ENCODE results near the gene SLC7A6.

Gene SLC7A6

DNA sequence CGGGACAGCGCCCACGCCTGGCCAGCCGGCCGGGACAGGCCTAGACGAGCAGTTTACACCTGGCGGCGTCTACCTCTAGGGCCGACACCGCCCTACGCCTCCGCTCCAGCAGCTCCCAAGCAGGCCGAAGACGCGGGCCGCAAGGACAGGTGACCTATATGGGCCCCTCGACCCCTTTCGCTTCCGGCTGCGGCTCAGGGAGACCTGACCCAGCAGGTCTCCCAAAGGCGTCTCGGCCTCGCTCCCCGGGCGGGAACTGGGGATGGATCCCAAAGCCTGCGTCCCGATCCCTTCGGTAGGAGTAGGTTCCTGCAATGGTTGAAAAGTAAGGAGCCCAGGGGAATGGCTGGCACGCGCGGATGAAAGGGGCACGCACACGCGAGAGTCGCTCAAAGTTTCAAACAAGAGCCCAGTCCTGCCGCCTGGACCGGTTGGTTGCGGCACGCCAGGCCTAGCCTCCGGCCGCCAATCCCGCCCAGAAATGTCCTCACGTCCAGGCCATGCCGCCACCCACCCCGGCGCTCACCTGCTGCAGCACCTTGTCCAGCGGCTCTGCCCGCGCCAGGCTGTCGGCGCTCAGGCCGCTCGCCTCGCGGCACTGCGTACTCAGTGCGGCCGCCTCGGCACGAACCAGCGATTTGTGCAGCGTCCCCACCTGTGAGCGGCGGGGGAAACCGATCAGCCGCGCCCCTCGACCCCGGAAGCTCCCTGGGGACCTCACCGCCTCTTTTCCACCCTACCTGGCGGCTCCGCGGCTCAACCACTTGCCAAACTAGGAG lies 29.0 kb upstream of the SLC7A6 start:
- peak; percentile 35 for DNase-seq

GRCh38 chr16:68235887-68236136 lies 28.5 kb upstream of the SLC7A6 start, which contains the start of gene ESRP2:
Gene ESRP2 (minus strand): TSS chr16:68236127. CDS start chr16:68236045, 82 bp downstream.
- no peak for DNase-seq

GRCh38 chr16:68236137-68236825 lies 28.0 kb upstream of the SLC7A6 start:
- peak; percentile 36 for DNase-seq

DNA sequence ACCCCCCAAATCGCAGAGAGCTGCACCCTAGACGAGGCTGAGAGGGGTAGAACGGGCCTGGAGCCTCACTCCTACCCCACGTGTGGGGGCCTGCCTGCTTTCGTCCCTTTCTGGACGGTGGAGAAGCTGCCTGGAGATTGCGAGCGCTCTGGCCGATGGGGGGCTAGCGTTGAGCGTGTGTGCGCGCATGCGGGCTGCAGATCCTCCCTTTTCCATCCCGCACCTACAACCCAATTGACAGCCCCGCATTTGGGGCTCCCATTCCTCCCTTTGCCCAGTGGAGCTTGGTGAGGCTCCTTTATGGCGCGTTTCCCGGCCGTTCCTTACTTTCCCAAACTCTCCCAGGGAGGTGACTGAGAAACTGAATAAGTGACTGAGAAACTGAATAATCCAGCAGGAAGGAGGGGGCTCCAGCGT lies 27.5 kb upstream of the SLC7A6 start:
- peak; percentile 24 for DNase-seq

- DNase-seq: peak; percentile 94
Observed at GRCh38 chr16:68237243-68238028, 26.9 kb upstream of the SLC7A6 start.

DNA sequence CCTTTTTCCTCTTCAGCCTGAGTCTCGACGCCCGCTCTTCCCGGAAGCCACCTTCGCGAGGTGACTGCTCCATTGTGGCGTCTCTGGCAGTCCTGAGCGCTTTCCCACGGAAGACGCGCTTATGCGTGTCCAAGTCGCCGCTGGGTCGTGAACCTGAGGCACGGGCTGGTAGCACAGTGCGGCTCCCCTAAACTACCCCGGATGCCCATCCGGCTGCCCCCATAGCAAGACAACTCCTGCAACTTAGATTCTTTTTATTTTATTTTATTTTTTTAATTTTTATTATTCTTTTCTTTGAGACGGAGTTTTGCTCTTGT lies 26.3 kb upstream of the SLC7A6 start:
- DNase-seq: no peak

- DNase-seq: no peak
Observed at GRCh38 chr16:68242085-68242484, 22.2 kb upstream of the SLC7A6 start.

GRCh38 chr16:68242926-68243858 lies 21.1 kb upstream of the SLC7A6 start:
- no peak for DNase-seq

GRCh38 chr16:68244481-68244902 lies 19.8 kb upstream of the SLC7A6 start:
- DNase-seq: no peak

DNA sequence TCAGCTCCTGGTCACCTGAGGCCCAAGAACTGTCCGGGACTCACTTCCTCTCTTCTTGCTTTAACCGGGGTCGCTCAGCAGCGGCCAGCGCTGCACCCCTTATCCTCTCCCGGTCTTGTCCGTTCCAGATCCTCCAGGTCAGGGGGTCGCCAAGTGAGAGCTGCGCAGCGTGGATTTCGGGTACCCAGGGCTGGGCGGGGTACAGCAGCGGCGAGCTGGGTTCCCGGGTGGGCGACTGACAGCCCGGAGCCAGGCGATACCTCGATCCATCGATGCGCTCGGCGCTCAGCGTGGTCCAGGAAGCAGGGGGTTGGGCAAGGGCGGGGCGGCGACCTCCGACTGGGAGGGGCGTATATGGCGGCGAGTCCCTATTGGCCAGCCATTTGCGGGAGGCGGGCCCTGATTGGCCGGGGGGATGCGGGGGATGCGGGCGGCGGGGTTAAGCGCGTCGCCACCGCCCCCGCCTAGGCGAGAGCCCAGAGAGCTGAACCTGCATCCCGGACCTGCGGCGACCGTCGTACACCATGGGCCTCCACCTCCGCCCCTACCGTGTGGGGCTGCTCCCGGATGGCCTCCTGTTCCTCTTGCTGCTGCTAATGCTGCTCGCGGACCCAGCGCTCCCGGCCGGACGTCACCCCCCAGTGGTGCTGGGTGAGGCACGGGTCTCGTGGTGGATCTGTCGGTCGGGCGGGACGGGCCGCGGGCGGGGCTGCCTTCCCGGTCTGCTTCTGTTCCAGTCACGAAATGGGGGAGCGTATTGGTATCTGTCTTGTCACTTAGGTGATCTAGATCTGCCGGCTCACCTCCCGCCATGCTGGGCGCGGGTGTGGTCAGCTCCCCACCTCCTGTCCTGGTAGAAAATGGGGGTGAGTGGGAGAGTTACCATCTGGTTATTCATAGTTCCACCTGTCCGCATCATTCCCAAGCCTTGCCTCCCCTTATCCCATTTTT lies 19.1 kb upstream of the SLC7A6 start, which contains the start of gene PLA2G15:
TSS of gene PLA2G15 (plus strand) at position 471 of the 951 bp plus-strand sequence. CDS start at position 525, 54 bp downstream.
- peak; percentile 66 for DNase-seq

- DNase-seq: no peak
Observed at GRCh38 chr16:68246121-68246520, 18.2 kb upstream of the SLC7A6 start.

GRCh38 chr16:68246666-68247065 lies 17.7 kb upstream of the SLC7A6 start:
- no peak for DNase-seq

DNA sequence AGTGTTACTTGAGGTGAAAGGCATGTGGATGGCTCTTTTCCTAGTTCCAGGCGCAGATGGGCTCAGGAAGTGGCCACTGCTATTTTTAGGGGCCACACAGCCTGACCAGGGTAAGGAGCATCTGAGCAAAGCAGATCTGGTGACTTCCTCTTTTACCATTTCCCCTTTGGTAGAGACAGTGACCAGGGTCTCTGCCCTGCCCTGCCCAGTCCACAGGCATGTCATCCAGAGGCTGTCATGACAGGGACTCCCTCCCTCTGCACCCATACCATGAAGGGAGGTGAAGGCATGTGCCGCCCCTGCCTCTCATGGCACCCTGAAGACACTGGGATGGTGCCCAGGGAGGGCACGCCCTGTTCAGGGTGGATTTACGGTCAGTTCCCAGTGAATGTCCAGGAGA lies 16.9 kb upstream of the SLC7A6 start:
- no peak for DNase-seq

DNA sequence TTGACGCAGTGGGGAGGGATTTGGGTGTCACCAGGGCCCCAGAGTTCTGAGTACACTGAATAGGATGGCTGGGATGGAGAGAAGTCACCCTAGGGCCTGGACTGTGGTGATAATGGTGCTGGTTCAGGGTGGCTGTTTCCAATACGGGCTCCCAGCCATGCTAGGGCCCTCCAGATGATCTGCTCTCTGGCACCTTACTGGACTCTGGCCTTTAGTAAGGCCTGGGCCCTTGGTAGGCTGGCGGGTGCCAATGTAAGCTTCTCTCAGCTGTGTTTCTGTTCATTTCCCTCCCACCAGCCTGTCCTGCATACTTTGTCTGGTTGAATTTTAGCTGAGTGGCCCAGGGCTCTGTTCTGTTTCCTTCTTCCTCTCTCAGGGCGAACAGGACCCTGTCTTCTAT lies 16.4 kb upstream of the SLC7A6 start:
- DNase-seq: no peak

GRCh38 chr16:68249371-68249770 lies 15.0 kb upstream of the SLC7A6 start:
- no peak for DNase-seq

- no peak for DNase-seq
Observed at GRCh38 chr16:68250951-68251350, 13.4 kb upstream of the SLC7A6 start.

GRCh38 chr16:68251832-68252231 lies 12.5 kb upstream of the SLC7A6 start:
- no peak for DNase-seq

- DNase-seq: no peak
Observed at GRCh38 chr16:68252383-68252782, 11.9 kb upstream of the SLC7A6 start.

DNA sequence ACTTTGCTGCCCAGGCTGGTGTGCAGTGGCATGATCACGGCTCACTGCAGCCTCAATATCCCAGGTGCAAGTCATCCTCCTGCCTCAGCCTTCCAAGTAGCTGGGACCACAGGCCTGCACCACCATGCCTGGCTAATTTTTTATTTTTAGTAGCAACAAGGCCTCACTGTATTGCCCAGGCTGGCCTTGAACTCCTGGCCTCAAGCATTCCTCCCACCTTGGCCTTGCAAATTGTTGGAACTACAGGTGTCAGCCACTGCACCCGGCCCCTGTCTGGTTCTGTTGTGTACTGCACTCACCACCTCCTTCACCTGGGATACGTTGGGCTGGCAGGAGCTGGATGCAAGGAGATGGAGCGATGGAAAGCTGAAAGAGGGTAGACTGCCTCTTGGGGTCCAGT lies 10.6 kb upstream of the SLC7A6 start:
- no peak for DNase-seq

DNA sequence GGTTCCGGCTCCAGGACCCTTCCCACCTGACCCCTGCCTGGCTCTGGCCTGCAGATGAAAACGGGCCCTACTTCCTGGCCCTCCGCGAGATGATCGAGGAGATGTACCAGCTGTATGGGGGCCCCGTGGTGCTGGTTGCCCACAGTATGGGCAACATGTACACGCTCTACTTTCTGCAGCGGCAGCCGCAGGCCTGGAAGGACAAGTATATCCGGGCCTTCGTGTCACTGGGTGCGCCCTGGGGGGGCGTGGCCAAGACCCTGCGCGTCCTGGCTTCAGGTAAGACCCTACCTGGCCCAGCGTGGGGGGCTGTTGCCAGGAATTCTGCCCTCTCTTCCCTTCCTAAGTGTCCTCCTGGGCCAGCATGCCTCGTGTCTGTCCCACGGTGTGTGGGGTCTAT lies 8.6 kb upstream of the SLC7A6 start:
- no peak for DNase-seq

DNA sequence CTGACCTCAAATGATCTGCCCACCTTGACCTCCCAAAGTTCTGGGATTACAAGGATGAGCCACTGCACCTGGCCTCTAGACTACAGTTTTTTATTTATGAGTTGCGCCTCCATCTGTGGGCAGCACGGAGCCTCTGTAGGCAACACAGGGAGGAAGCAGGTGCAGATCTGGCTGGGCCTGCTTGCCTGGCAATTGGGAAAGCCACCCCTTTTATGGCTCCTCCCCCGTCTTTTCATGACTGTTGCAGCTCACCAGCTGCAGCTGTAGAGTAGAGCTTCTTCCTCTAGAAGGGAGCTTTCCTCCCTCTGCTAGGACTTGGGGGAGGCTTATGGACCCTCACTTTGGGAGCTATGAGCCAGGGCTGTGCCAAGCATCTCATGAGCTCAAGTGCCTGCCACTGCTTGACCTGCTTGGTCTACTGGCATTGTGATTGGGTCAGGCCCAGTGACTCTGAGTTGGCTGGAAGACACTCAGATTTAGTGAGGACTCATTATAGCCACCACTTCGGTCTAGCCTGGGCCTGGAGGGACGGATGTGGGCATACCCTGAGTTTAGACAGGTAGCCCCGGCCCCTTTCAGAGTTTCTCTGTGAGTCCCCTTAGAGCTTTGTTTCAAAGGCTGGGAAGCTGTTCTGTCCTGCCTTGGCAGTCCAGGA lies 6.9 kb upstream of the SLC7A6 start:
- DNase-seq: no peak
